HG03521 (cell line): ENCODE results near the gene POLR3A.
"Not testable (repeated sequence)": the region's sequence is repeated elsewhere in the genome, so short reads cannot be mapped to it uniquely, and the experiment has no call there.

Experiments used
- ATAC-seq: cut with Tn5 transposase; IDR thresholded peaks from one replicate; pipeline ENCODE4 v1.9.1; 2021; ENCODE audit warnings: mild to moderate bottlenecking, moderate library complexity; ENCODE audit not compliant: unreplicated experiment

The POLR3A gene

GRCh38 chr10:78029269-78030226, at the start of gene POLR3A:
POLR3A (minus strand) TSS chr10:78029515; CDS start chr10:78029407, 108 bp downstream.
- ATAC-seq, result peak; percentile 55

DNA sequence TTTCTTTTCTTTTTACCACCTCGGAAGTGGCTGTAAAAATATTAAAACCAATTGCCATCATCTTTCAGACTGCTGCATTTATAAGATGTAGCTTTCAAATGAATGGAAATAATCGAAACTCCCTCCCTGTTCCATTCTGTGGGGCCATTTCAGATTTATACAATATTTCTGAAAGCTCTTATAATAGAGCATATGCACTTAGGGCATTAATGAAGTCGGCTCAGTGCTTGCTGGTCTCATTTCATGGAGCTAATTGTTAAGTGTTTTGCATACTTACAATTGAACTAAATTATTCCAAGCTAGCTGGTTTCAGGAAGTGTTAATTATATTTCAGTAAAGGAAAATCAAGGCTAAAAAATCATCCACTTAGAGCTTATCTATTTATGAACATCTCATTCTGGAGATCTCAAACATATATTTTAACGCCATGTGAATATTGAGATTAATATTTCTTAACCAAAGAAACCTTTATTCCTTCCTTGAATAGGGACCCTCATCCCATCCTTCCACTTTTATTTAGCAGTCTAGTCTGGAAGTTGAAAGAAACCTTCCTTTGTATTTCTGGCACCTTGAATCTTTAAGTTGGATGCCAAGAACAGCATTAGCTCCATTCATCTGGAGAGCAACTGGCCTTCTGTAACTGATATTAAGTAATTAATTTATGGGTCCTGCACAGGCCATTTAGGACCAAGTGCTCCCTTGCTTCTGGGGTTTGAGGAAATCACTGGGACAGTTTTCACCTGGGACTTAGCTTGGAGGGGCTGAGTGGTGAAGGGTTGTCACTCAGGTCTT, 49.4 kb upstream of the POLR3A start:
- no peak for ATAC-seq

DNA sequence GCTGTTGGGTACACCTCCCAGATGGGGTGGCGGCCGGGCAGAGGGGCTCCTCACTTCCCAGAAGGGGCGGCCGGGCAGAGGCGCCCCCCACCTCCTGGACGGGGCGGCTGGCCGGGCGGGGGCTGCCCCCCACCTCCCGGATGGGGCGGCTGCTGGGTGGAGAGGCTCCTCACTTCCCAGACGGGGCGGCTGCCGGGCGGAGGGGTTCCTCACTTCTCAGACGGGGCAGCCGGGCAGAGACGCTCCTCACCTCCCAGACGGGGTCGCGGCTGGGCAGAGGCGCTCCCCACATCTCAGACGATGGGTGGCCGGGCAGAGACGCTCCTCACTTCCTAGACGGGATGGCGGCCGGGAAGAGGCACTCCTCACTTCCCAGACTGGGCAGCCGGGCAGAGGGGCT, 46.5 kb upstream of the POLR3A start:
- not testable (repeated sequence) for ATAC-seq

DNA sequence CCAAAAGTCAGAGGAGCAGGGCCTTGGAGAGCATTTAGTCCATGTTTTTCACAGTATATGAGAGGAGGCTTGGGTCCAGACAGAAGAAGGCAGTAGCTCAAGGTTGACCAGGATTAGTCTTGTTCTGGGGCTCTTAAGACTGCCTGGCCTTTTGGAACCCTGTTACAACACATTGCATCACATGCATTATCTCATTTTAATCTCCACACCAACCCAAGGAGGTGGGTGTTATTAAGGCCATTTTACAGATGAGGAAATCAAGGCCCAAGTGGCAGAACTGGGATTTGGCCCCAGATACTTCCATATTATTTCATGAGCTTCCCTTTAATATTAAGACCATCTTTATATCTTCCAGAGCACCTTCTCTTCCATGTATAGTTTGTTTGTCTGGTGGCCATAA, 43.2 kb upstream of the POLR3A start:
- no peak for ATAC-seq

GRCh38 chr10:78071857-78072179, 42.5 kb upstream of the POLR3A start:
- no peak for ATAC-seq

DNA sequence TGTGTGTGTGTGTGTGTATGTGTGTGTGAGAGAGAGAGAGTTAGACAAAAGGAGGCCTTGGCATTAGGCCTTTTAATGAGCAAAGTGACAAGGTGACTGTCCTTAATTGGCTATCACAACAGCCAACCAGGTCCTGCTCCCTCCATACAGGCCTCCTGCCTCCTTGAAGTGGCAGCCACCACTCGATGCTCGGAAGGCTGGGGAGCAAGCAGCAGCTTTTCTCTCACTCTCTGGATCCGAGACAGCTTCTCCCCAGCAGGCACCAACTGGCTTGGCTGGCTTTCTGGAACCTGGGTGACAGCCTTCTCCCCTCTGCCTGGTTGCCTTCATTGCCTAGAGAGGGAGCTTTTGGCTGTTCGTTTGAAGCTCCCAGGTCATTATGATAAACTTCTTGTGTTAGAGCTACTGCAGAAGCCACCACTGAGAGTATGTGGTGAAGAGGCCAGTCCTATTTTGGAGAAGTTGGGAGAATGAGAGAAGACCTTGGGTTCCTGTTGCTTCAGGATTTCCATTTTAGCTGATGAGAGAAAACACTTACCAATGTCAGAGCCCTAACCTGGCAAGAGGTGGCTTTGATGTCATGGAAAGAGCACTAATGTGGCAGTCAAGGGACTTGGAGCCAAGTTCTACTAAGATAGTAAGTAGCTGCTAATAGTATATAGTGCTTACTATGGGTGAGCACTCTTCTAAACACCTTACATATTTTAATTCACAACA, 42.0 kb upstream of the POLR3A start:
- ATAC-seq, result no peak

DNA sequence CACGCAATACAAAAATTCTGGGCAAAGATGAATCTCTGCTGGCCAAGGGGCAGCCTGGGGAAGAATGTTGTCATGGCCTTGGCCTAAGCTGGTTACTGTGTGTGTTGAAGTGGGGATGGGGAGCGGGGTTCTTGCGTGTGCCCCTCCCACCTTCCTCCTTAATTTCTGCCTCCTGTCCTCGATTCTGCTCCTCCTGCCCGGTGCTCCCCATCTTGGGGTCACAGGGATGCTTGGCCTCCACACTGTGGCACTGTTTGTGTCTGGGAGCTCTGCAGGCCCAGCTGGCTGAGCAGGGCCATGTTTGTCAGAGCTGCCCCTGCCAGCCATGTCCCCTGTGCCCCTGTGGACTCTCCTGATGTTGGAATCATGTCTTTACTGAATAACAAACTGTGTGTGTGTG, 41.4 kb upstream of the POLR3A start:
- no peak for ATAC-seq

GRCh38 chr10:78070064-78070463, 40.7 kb upstream of the POLR3A start:
- not testable (repeated sequence) for ATAC-seq

- no peak for ATAC-seq
These were observed 39.8 kb upstream of the POLR3A start for GRCh38 chr10:78069151-78069550.

GRCh38 chr10:78066728-78067430, 37.6 kb upstream of the POLR3A start:
- ATAC-seq, result no peak

DNA sequence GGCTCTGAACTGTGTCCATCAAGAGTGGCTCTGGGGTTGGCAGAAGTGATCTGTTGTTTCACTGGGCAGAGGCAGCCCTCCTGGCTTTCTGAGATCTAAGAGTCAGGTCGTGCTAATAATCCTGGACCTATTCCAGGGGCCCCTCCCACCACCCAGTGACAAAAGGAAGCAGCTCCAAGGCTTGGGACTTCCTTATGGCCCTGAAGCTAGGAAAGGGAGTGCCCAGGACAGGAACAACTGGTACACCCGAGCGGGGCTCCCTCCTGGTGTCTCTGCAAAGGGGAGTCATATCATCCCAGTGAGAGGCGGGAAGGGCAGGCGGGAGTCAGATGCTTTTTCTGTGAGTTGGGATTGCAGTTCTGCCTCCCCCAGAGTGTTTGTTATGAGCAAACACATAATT, 36.7 kb upstream of the POLR3A start:
- ATAC-seq, result no peak

GRCh38 chr10:78065611-78066010, 36.3 kb upstream of the POLR3A start:
- no peak for ATAC-seq

DNA sequence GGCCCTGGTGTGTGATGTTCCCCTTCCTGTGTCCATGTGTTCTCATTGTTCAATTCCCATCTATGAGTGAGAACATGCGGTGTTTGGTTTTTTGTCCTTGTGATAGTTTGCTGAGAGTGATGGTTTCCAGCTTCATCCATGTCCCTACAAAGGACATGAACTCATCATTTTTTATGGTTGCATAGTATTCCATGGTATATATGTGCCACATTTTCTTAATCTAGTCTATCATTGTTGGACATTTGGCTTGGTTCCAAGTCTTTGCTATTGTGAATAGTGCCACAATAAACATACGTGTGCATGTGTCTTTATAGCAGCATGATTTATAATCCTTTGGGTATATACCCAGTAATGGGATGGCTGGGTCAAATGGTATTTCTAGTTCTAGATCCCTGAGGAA, 35.6 kb upstream of the POLR3A start:
- ATAC-seq, result not testable (repeated sequence)

DNA sequence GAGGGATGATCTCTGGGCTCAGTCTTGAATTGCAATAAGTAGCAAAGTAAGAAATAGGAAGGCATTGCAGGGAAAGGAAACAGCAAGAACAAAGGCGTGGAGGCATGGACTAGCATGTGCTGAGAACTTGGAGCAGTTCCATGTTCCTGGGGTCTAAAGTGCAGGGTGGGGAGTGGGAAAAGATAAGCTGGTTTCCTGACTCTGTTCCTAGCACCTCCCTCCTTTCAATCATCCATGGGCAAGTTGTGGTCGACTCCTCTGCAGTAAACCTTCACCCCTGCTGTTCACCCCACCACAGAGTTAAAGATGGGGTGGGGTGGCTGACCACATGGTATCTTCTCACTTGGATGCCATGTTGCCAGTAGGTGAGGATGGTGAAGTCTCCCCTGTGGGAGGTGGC, 33.9 kb upstream of the POLR3A start:
- no peak for ATAC-seq

- ATAC-seq, result no peak
These were observed 33.0 kb upstream of the POLR3A start for GRCh38 chr10:78062296-78062695.

GRCh38 chr10:78059906-78060702, 30.8 kb upstream of the POLR3A start:
- ATAC-seq, result no peak

DNA sequence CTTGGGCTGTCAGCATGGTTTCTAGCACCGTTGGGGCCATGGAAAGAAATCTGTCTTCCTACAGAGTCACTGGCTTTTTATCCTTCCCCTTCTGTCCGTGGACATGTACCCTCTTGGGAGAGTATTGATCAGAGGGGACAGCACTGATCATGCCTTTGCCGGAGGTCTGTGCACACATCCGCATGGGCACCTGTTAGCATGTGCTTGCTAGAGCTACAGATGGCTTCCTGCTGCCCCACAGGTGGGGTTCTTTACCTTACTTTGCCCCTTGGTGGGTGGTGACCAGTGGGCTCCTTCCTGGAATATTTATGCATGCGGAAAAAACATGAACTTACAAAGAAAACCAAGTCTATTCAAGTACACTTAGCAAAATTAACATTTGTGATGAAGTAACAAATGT, 29.2 kb upstream of the POLR3A start:
- ATAC-seq, result no peak

DNA sequence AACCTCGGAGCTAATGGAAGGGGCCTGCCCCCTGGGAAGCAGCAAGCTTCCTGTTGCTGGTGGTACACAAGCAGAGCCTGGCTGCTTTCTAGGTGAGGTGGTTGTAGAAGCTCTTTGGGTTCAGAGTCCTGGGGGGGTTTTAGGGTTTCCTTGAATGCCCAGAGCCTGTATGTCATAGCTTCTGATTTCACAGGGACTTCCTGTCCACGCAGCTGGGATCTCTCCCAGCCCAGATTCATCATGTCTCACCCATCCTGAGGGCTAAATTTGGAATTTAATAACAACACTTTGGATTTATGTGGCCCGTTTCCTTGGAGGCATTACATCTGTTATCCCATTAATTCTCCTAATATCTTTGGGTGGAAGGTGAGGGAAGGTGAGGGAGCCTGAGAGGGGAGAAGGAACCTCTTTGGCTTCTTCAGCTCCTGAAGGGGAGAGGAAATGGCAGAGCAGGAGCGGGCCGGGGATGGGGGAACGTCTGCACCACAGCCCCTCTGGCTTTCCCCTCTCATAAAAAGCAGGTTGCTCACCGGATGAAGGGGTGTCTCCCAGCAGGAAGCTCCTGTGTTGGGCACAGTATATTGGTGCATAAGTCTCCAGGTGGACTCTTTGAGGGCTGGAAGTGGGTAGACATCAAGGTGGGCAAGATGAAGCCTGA, 24.0 kb upstream of the POLR3A start:
- no peak for ATAC-seq

GRCh38 chr10:78049851-78050250, 20.5 kb upstream of the POLR3A start:
- ATAC-seq, result no peak
